Activated CD4-positive, alpha-beta T cell treated with anti-CD3 and anti-CD28 coated beads, Interleukin-2, Interleukin-4, amounts not matched to agents 100 ng/mL and 50 ng/mL, durations not matched to agents 16 hours and 8 hours (primary cell): ENCODE results near the gene DAPK2.

Experiments used
- DNase-seq: peaks from one replicate; pipeline ENCODE4 v3.0.0-alpha.2; 2020; ENCODE audit warnings: low spot score

DAPK2 gene

GRCh38 chr15:63864186-63864585 is 182.1 kb downstream of the DAPK2 start:
- DNase-seq, result no peak

GRCh38 chr15:63861946-63862517 is 184.3 kb downstream of the DAPK2 start:
- DNase-seq, result no peak

- DNase-seq, result no peak
These were observed 185.7 kb downstream of the DAPK2 start for GRCh38 chr15:63860555-63860954.

- DNase-seq, result peak; percentile 9
These were observed 186.1 kb downstream of the DAPK2 start for GRCh38 chr15:63860155-63860554.

- no peak for DNase-seq
These were observed 187.4 kb downstream of the DAPK2 start for GRCh38 chr15:63858881-63859280.

GRCh38 chr15:63858448-63858847 is 187.8 kb downstream of the DAPK2 start:
- DNase-seq, result no peak

GRCh38 chr15:63857461-63857856 is 188.8 kb downstream of the DAPK2 start:
- DNase-seq, result no peak
